B cell (primary cell): ENCODE measurements around the gene CNBP.

ENCODE experiments used
- CTCF ChIP-seq: fragments of 200-600 bp; IDR thresholded peaks from one replicate; pipeline ENCODE4 v1.8.0; 2022; ENCODE audit warnings: antibody characterized with exemption, mild to moderate bottlenecking
- EZH2 ChIP-seq: IDR thresholded peaks from 2 replicates; pipeline ENCODE4 v1.6.1; 2012; ENCODE audit warnings: borderline replicate concordance, low read depth, mild to moderate bottlenecking, moderate library complexity, low read length; ENCODE audit not compliant: insufficient read depth, poor library complexity, severe bottlenecking

- TF ChIP-seq EZH2 (no peak), CTCF (peak; percentile 53)
These were observed 21.8 kb downstream of the CNBP start for GRCh38 chr3:129161860-129162271.
